ENCODE results near the gene CNTN5.
"Not testable (repeated sequence)": the region's sequence is repeated elsewhere in the genome, so short reads cannot be mapped to it uniquely, and the experiment has no call there.

Gene CNTN5

GRCh38 chr11:99020352-99021225 lies at the start of gene CNTN5:
TSS of gene CNTN5 (plus strand) at chr11:99020949.
- DNase-seq, result peak; percentile 33 to 40

GRCh38 chr11:98979205-98979604 lies 41.5 kb upstream of the CNTN5 start:
- no peak for DNase-seq

GRCh38 chr11:99015634-99016454 lies 4.9 kb upstream of the CNTN5 start:
- DNase-seq, result no peak

GRCh38 chr11:99019696-99020095 lies 1.1 kb upstream of the CNTN5 start:
- DNase-seq, result no peak

- no peak for DNase-seq
These were observed 16.3 kb downstream of the CNTN5 start for GRCh38 chr11:99037057-99037456.

- DNase-seq, result no peak
These were observed 42.6 kb downstream of the CNTN5 start for GRCh38 chr11:99063331-99063730.

- DNase-seq, result no peak
These were observed 44.4 kb downstream of the CNTN5 start for GRCh38 chr11:99065121-99065520.

- no peak for DNase-seq
These were observed 46.0 kb downstream of the CNTN5 start for GRCh38 chr11:99066618-99067317.

GRCh38 chr11:99068832-99069231 lies 48.1 kb downstream of the CNTN5 start:
- DNase-seq, result no peak

- no peak for DNase-seq
These were observed 49.2 kb downstream of the CNTN5 start for GRCh38 chr11:99069856-99070444.

- DNase-seq, result no peak
These were observed 58.8 kb downstream of the CNTN5 start for GRCh38 chr11:99079576-99079975.

- DNase-seq, result no peak
These were observed 59.4 kb downstream of the CNTN5 start for GRCh38 chr11:99080154-99080553.

- DNase-seq, result no peak
These were observed 77.5 kb downstream of the CNTN5 start for GRCh38 chr11:99098258-99098657.

- DNase-seq, result no peak
These were observed 78.0 kb downstream of the CNTN5 start for GRCh38 chr11:99098751-99099150.

GRCh38 chr11:99117603-99118002 lies 96.9 kb downstream of the CNTN5 start:
- DNase-seq, result no peak

- not testable (repeated sequence) for DNase-seq
These were observed 113.1 kb downstream of the CNTN5 start for GRCh38 chr11:99133862-99134261.

- DNase-seq, result no peak
These were observed 114.8 kb downstream of the CNTN5 start for GRCh38 chr11:99135508-99135907.

- no peak for DNase-seq
These were observed 121.5 kb downstream of the CNTN5 start for GRCh38 chr11:99142237-99142636.

GRCh38 chr11:99148352-99148751 lies 127.6 kb downstream of the CNTN5 start:
- DNase-seq, result no peak

GRCh38 chr11:99154277-99154676 lies 133.5 kb downstream of the CNTN5 start:
- no peak for DNase-seq

GRCh38 chr11:99160447-99160846 lies 139.7 kb downstream of the CNTN5 start:
- no peak for DNase-seq

GRCh38 chr11:99162819-99163218 lies 142.1 kb downstream of the CNTN5 start:
- no peak for DNase-seq

- no peak for DNase-seq
These were observed 149.8 kb downstream of the CNTN5 start for GRCh38 chr11:99170591-99170990.
